Mesendoderm (in vitro differentiated cells): ENCODE data around the gene LRRC42.

Experiments used
- DNase-seq: peaks from one replicate; pipeline ENCODE4 v3.0.0; 2013
- H2AK5ac ChIP-seq: 2 replicates; pipeline ENCODE4 v1.6.1; 2013; ENCODE audit warnings: low read length, inconsistent platforms
- H2BK120ac ChIP-seq: 2 replicates; pipeline ENCODE4 v1.6.1; 2013; ENCODE audit warnings: low read depth, mild to moderate bottlenecking, low read length, moderate library complexity, mixed read lengths
- H2BK15ac ChIP-seq: replicated peaks from 2 replicates; pipeline ENCODE4 v1.6.1; 2013; ENCODE audit warnings: low read depth, mild to moderate bottlenecking, moderate library complexity
- H2BK5ac ChIP-seq: 2 replicates; pipeline ENCODE4 v1.6.1; 2013; ENCODE audit warnings: low read length, inconsistent platforms
- H3K18ac ChIP-seq: 2 replicates; pipeline ENCODE4 v1.6.1; 2013; ENCODE audit warnings: mild to moderate bottlenecking, low read length, mixed read lengths
- H3K23ac ChIP-seq: one replicate; pipeline ENCODE4 v1.6.1; 2013; ENCODE audit warnings: low read length
- H3K27ac ChIP-seq: 2 replicates; pipeline ENCODE4 v1.5.1; 2013; ENCODE audit warnings: low read depth, mild to moderate bottlenecking, inconsistent platforms, low read length, moderate library complexity
- H3K27me3 ChIP-seq: 2 replicates; pipeline ENCODE4 v1.6.1; 2013; ENCODE audit warnings: low read length, control low read depth, mild to moderate bottlenecking, inconsistent platforms; ENCODE audit not compliant: insufficient read depth, poor library complexity
- H3K36me3 ChIP-seq: 2 replicates; pipeline ENCODE4 v1.6.1; 2013; ENCODE audit warnings: low read length, inconsistent platforms; ENCODE audit not compliant: control insufficient read depth, insufficient read depth
- H3K4ac ChIP-seq: one replicate; pipeline ENCODE4 v1.6.1; 2013; ENCODE audit warnings: low read depth, mild to moderate bottlenecking, low read length, moderate library complexity
- H3K4me1 ChIP-seq: 2 replicates; pipeline ENCODE4 v1.6.1; 2013; ENCODE audit warnings: low read depth, low read length, inconsistent platforms; ENCODE audit not compliant: control insufficient read depth
- H3K4me2 ChIP-seq: 2 replicates; pipeline ENCODE4 v1.6.1; 2013; ENCODE audit warnings: low read length
- H3K4me3 ChIP-seq: 2 replicates; pipeline ENCODE4 v1.5.1; 2013; ENCODE audit warnings: mild to moderate bottlenecking, low read length
- H3K56ac ChIP-seq: one replicate; pipeline ENCODE4 v1.6.1; 2013; ENCODE audit warnings: low read length
- H3K79me1 ChIP-seq: 2 replicates; pipeline ENCODE4 v1.6.1; 2013; ENCODE audit warnings: low read length, inconsistent platforms
- H3K79me2 ChIP-seq: 2 replicates; pipeline ENCODE4 v1.6.1; 2013; ENCODE audit warnings: mild to moderate bottlenecking, low read length; ENCODE audit not compliant: control insufficient read depth, insufficient read depth
- H3K9ac ChIP-seq: 2 replicates; pipeline ENCODE4 v1.6.1; 2013; ENCODE audit warnings: low read length, inconsistent platforms
- H4K5ac ChIP-seq: one replicate; pipeline ENCODE4 v1.6.1; 2013; ENCODE audit warnings: low read length
- H4K8ac ChIP-seq: one replicate; pipeline ENCODE4 v1.6.1; 2013; ENCODE audit warnings: low read depth, mild to moderate bottlenecking, control low read depth, low read length, moderate library complexity
- WGBS: extraction: QIAGEN DNeasy Blood & Tissue Kit; methylation state at CpG from one replicate; pipeline ENCODE4 v1.1.7; 2013; ENCODE audit warnings: low lambda C conversion rate, missing lambda C conversion rate; ENCODE audit not compliant: insufficient coverage; ENCODE audit errors: extremely low coverage; 5-methylcytosine and 5-hydroxymethylcytosine counted together

Gene LRRC42

DNA sequence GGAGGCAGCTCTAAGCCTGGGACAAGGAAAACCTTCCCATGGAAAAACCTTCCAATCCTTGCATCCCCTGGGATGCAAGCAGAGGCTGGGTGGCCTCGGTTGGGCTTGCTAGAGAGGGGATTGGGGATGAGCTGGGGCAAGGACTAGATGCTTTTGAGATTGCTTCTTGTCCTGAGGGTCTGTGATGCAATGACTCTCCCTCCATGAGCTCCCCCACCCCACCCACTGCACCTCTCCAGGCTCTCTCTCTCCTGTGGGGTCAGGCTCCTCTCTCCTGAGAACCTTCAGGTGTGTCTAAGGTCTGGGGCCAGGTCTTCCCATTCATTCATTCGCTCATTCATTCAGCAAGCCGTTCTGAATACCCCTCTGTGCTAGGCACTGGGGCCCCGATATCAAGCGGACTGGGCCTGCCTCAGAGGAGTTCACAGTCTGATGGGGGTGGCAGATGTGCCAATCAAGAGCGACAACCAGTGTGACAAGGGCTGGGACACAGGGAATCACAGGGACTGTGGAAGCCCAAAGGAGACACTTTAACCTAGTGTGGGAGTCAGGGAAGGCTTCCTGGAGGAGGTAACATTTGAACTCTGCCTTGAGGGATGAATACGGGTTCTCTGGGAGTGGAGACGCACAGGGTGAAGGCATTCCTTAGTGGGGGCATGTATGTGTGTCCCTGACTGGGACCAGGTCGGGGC, 65.3 kb downstream of the LRRC42 start:
- no peak overlapping the region for H2BK15ac ChIP-seq
- no peak for DNase-seq
- H3K4me1 ChIP-seq, result peaks cover 2% of the 10 kb centered on the region
- no peak overlapping the region for H3K4me2 ChIP-seq
- no peaks in the 10 kb centered on the region for H3K36me3 ChIP-seq
- no peak overlapping the region for H3K4ac ChIP-seq
- H2AK5ac ChIP-seq, result no peak overlapping the region
- no peak overlapping the region for H3K56ac ChIP-seq
- H2BK120ac ChIP-seq, result no peak overlapping the region
- no peak overlapping the region for H3K27ac ChIP-seq
- H3K27me3 ChIP-seq, result no peaks in the 10 kb centered on the region
- no peaks in the 10 kb centered on the region for H3K79me2 ChIP-seq
- no peak overlapping the region for H4K5ac ChIP-seq
- H2BK5ac ChIP-seq, result no peak overlapping the region
- H3K79me1 ChIP-seq, result no peaks in the 10 kb centered on the region
- no peak overlapping the region for H3K23ac ChIP-seq
- no peak overlapping the region for H3K4me3 ChIP-seq
- H3K18ac ChIP-seq, result no peak overlapping the region
- H3K9ac ChIP-seq, result no peak overlapping the region
- no CpG with 5 or more reads among the region's 9 CpGs for WGBS
- H4K8ac ChIP-seq, result no peak overlapping the region

DNA sequence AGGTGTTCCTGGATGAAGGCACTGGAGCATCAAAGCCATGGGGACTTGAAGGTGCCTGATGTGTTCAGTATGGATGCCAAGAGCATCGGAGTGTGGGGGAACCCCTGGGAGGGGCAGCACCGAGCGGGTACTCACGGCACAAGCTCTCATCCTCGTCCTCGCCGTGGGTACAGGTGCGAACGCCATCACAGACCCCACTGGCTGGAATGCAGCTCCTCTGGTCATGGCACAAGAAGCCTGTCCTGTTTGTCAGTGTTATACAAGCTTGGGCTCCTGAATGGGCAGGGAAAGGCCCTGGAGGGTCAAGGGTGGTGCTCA, 65.8 kb downstream of the LRRC42 start:
- Histone ChIP-seq H3K4me3 (no peak overlapping the region), H3K27ac (no peak overlapping the region), H3K27me3 (no peaks in the 10 kb centered on the region), H2BK120ac (no peak overlapping the region), H4K8ac (no peak overlapping the region), H3K23ac (no peak overlapping the region), H3K79me1 (no peaks in the 10 kb centered on the region), H2AK5ac (no peak overlapping the region), H3K36me3 (no peaks in the 10 kb centered on the region), H3K4me2 (no peak overlapping the region), H3K18ac (no peak overlapping the region), H2BK5ac (no peak overlapping the region), H3K4me1 (peaks cover 2% of the 10 kb centered on the region), H3K56ac (no peak overlapping the region), H3K9ac (no peak overlapping the region), H2BK15ac (no peak overlapping the region), H3K79me2 (no peaks in the 10 kb centered on the region), H3K4ac (no peak overlapping the region), H4K5ac (no peak overlapping the region)
- WGBS, result no CpG with 5 or more reads among the region's 9 CpGs
- no peak for DNase-seq

DNA sequence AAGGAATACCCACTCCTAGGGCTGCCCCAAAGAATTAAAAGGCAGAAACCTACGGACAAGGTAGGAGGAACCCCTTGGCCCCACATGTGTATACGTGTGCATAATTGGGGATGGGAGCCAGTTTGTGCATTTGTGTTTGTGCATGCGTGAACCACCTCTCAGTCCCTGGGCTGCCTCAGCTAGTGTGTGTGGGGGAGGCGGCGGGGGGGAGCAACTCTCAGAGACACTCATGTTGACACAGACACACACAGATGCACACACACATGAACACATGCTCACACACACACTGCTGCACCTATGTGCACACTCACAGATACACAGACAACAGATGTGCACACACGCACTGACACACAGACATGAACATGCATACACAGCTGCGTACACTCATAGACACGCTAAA, 66.7 kb downstream of the LRRC42 start:
- H2BK120ac ChIP-seq, result no peak overlapping the region
- no peak overlapping the region for H2BK15ac ChIP-seq
- H3K4me2 ChIP-seq, result no peak overlapping the region
- no peak overlapping the region for H3K4ac ChIP-seq
- no CpG with 5 or more reads among the region's 8 CpGs for WGBS
- no peak overlapping the region for H2AK5ac ChIP-seq
- no peaks in the 10 kb centered on the region for H3K79me2 ChIP-seq
- H3K27me3 ChIP-seq, result no peaks in the 10 kb centered on the region
- H3K36me3 ChIP-seq, result no peaks in the 10 kb centered on the region
- H3K4me3 ChIP-seq, result no peak overlapping the region
- H3K23ac ChIP-seq, result no peak overlapping the region
- H3K27ac ChIP-seq, result no peak overlapping the region
- no peak overlapping the region for H3K9ac ChIP-seq
- no peak overlapping the region for H2BK5ac ChIP-seq
- peaks cover 2% of the 10 kb centered on the region for H3K4me1 ChIP-seq
- H3K56ac ChIP-seq, result no peak overlapping the region
- H4K5ac ChIP-seq, result no peak overlapping the region
- no peak for DNase-seq
- no peak overlapping the region for H4K8ac ChIP-seq
- H3K18ac ChIP-seq, result no peak overlapping the region
- H3K79me1 ChIP-seq, result no peaks in the 10 kb centered on the region

DNA sequence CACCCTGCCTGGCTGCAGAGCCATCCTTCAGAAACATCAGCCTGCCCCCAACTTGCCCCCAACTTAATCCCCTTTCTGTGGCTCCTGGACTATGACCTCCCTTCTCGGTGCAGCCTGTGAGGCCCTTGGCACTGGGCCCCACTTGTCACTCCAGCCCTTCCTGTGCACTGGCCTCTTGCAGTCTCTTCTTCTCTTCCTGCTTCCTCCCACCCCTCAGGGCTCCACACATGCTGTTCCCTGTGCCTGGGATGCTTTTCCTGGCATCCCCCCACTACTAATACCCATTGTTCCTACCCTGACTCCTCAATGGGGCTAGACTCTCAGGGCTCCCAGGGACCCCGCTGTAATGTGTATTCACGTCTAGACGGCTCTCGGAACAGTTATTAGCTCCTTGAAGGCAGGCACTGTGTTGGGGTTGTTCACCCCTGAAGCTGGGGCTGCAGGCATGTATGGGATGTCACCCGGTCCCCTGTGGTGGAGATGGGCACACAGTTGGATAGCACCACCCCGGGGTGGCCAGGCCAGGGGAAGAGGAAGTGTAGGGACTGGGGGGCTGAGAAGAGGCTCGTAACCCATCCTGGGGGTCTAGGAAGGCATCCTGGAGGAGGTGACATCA, 67.4 kb downstream of the LRRC42 start:
- no peak overlapping the region for H4K8ac ChIP-seq
- no peak overlapping the region for H2BK5ac ChIP-seq
- no peak overlapping the region for H3K27ac ChIP-seq
- H3K23ac ChIP-seq, result no peak overlapping the region
- H3K27me3 ChIP-seq, result no peaks in the 10 kb centered on the region
- H3K79me1 ChIP-seq, result no peaks in the 10 kb centered on the region
- no peak for DNase-seq
- H3K18ac ChIP-seq, result no peak overlapping the region
- H2BK120ac ChIP-seq, result no peak overlapping the region
- H3K56ac ChIP-seq, result no peak overlapping the region
- no peak overlapping the region for H2BK15ac ChIP-seq
- H3K9ac ChIP-seq, result no peak overlapping the region
- H2AK5ac ChIP-seq, result no peak overlapping the region
- no peak overlapping the region for H3K4me3 ChIP-seq
- H3K36me3 ChIP-seq, result no peaks in the 10 kb centered on the region
- H3K4me1 ChIP-seq, result peaks cover 2% of the 10 kb centered on the region
- no CpG with 5 or more reads among the region's 8 CpGs for WGBS
- H3K79me2 ChIP-seq, result no peaks in the 10 kb centered on the region
- no peak overlapping the region for H3K4ac ChIP-seq
- H3K4me2 ChIP-seq, result no peak overlapping the region
- no peak overlapping the region for H4K5ac ChIP-seq

DNA sequence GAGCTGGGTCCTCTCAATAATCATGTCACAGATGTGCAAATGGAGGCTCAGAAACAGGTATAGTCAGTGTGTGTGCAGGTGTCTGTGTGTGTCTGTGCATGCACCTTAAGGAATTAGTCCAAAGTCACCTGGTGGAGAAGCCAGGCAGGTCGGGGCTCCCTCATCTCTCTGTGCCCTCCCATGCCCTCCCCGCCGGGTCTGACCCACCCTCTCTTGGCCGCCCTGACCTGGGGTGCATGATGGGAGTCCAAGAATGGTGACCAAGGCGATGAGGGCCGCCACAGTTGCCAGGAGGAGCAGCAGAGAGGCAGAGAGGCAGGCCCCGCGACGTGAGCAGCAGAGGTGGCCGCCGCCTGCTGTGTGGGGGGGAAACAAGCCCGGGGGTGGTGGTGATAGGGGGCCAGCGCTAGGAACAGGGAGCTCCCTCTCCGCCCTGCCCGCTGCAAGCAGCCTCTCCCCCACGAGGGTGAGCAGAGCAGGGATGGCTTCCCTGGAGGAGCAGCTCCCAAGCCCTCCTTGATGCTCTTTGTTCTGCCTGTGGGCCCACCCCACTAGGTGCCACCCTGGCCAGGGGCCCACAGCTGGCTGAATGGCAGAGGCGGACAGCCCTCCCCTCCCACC, 68.0 kb downstream of the LRRC42 start:
- Histone ChIP-seq H2BK120ac (no peak overlapping the region), H3K9ac (no peak overlapping the region), H3K18ac (no peak overlapping the region), H3K36me3 (no peaks in the 10 kb centered on the region), H3K4me1 (peaks cover 2% of the 10 kb centered on the region), H4K5ac (no peak overlapping the region), H3K27ac (no peak overlapping the region), H3K4me2 (no peak overlapping the region), H2BK5ac (no peak overlapping the region), H3K56ac (no peak overlapping the region), H3K79me1 (no peaks in the 10 kb centered on the region), H2AK5ac (no peak overlapping the region), H3K4ac (no peak overlapping the region), H3K23ac (no peak overlapping the region), H3K79me2 (no peaks in the 10 kb centered on the region), H3K4me3 (no peak overlapping the region), H2BK15ac (no peak overlapping the region), H3K27me3 (no peaks in the 10 kb centered on the region), H4K8ac (no peak overlapping the region)
- DNase-seq, result no peak
- no CpG with 5 or more reads among the region's 17 CpGs for WGBS
